Dermis blood vessel endothelial cell (primary cell): ENCODE measurements around the gene HMGB1. TPM values are rescaled to one million over a fixed set of nuclear protein-coding genes. Genes with fewer than 3 reads are reported as not detected.

ENCODE experiments used
- total RNA-seq: library from RNA; depleted of rRNA; stranded (reverse); fragments of >200 nt; gene quantifications from 2 replicates; pipeline ENCODE4 v1.2.3, GENCODE V29; 2014

HMGB1 gene
- total RNA-seq, 1 donor from 2014 or later, result 250 TPM

Other genes starting within 250 kb of the HMGB1 start
- gene KATNAL1, start 158.4 kb downstream of the HMGB1 start, total RNA-seq, result 26.4 and 26.5 TPM in 2 replicates
- gene UBE2L5, start 43.4 kb downstream of the HMGB1 start, total RNA-seq, result 0.05 TPM in 1 of 2 replicates, not detected in the other
- gene USPL1, start 152.0 kb upstream of the HMGB1 start, total RNA-seq, result 20.0 and 26.4 TPM in 2 replicates